Measurements from ENCODE around the gene KIAA0040. TPM values are rescaled to one million over a fixed set of nuclear protein-coding genes. Genes with fewer than 3 reads are reported as not detected.

Gene KIAA0040
- total RNA-seq, 1 experiment from 2014 or later = not detected

DNA sequence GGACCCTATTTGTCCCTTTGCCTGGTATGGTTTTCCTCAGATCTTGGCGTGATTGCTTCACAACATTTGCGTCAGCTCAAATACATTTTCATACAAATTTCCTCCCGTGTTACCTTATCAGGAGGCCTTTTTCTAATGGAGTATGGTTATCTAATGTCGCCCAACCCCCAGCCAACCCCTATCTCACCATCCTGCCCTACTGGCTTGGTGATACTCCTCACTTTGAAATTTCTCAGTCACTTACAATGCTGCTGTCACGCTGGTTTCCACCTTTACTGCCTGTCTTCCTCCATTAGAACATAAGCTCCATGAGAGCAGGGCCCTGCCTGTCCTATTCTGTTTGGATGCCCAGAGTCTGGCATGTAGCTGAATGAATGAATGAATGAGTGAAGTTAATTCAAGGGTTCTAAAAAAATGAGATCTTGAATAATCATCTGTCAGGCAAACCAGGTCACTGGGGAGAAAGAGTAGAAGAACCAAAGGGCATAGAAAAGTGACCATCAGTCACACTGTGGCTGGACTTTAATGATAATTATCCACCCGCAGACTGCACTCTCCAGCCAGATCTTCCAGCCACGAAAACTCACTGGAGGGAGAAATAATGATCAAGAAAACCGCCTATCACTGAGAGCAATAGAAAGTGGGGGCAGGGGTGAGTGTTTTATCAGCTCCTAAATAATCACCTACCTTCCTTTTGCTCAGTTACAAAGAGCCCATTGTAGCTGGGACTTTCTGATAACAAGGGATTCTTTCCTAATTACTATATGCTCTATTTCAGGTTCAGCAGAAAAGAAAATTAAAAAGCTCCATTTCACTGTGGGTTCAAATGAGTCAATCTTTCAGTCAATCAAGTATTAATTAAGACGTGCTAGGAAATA lies 21.3 kb downstream of the KIAA0040 start:
- no peak for DNase-seq (ENCODE audit: low read depth)

DNA sequence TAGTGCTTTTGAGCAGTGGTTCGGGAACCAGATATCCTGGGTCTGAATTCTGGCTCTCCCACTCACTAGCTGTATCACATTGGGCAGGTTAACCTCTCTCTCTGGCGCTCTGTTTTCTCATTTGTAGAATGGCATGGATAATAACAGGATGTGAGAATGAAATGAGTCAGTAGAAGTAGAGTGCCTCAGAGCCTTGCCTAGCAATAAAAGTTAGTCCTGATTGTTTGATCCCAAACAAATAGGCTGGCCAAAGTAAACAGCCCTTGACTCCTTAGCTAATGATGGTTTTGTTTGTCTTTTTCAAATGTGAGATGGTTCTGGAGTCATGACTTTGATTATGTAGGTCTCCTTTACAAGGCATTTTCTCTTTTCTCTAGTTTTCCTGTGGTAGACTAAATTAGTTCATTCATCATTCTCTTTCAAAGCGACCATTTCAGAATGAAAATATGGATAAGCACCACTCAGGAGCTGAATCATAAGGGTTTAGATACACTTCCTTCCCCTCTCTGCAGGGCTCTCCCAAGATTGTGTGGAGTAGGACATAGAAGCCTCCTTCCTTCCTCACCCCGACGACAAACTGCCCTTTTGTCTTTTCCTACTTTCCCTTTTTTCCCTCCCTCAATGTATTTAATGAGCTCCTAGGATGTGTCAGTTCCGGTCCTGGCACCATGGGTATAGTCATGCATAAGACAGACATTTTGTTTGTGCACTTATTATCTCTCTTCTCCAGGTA lies 23.1 kb downstream of the KIAA0040 start:
- no peak for DNase-seq (ENCODE audit: low read depth)

DNA sequence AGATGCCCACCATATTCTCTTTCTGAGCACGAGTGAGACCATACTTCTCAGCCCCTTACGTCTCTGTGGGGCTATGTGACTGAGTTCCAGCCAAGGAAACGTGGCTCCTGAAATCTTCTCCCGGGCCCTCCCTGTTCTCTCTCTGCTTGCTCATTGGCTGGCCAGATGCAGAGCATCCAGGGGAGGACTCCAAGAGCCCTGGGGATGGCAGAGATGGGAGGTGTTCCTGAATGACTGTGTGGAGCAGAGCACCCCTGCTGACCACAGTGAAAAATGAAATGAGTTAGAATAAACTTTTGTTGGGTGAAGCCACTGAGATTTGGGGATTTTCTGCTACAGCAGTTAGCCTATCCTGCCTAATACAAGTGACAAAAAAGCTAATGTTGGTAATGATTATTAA lies 23.8 kb downstream of the KIAA0040 start:
- no peak for DNase-seq (ENCODE audit: low read depth)

- DNase-seq (ENCODE audit: low read depth) = no peak
These were observed 24.7 kb downstream of the KIAA0040 start for GRCh38 chr1:175167861-175168260.

- DNase-seq (ENCODE audit: low read depth) = no peak
These were observed 25.8 kb downstream of the KIAA0040 start for GRCh38 chr1:175166746-175167145.

GRCh38 chr1:175164751-175165150 lies 27.8 kb downstream of the KIAA0040 start:
- no peak for DNase-seq (ENCODE audit: low read depth)

GRCh38 chr1:175163702-175164101 lies 28.9 kb downstream of the KIAA0040 start:
- no peak for DNase-seq (ENCODE audit: low read depth)

- no peak for DNase-seq (ENCODE audit: low read depth)
These were observed 29.6 kb downstream of the KIAA0040 start for GRCh38 chr1:175162955-175163354.

DNA sequence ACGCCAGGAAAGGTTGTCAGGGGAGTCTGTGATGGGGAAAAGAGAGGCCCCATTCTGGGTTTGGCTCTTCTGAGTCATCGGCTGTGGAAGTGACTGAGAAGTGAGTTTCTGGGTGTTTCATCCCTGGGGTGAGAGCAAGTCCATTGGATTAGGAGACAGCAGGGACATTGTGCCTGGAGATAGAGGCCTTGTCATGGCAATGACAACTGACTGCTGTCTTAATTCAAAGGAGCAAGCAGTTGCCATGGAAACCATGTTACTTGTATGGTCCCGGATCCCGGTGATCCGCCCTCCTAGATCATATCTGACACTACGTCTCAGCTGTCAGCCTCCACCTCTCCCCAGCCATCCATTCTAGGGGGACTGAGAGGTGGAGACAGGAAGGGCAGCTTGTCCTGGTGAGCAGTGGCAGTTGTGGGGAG lies 34.4 kb downstream of the KIAA0040 start:
- DNase-seq (ENCODE audit: low read depth) = no peak

DNA sequence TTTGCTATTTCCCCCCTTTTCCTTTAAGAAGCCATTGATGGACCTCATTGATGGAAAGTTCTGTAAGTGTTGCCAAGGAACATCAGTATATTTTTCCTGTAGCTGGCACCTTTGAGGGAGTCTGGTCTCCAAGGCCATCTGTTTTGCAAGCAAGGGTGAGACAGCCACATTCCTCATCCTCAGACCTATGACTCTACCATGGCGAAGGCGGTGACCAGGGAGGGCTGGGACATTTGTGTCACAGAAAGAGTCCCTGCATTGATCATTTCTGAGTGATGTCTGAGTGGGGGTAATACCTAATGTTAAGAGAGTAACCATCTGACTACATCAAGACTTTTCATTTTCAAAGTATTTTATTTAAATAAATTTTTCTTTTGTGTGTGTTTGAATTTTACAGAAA lies 35.4 kb downstream of the KIAA0040 start:
- DNase-seq (ENCODE audit: low read depth) = no peak

DNA sequence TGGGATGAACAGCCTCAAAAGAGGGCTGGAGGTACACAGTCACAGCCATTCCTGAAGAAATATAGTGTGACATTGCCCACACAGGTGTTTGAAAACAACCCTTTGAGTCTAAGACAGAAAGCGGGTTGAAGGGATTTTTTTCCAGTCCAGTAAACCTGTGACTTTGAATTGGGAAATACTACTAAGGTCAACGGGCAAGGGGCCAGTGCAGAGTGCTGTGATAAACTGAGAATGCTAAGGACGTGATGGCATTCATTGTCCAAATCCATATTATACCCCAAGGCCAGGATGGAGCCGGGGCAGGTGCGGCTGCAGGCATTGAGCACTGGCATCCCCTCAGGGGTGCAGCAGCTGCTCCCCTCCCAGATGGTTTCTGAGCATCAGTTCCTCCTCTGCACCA lies 36.6 kb downstream of the KIAA0040 start:
- DNase-seq (ENCODE audit: low read depth) = no peak

DNA sequence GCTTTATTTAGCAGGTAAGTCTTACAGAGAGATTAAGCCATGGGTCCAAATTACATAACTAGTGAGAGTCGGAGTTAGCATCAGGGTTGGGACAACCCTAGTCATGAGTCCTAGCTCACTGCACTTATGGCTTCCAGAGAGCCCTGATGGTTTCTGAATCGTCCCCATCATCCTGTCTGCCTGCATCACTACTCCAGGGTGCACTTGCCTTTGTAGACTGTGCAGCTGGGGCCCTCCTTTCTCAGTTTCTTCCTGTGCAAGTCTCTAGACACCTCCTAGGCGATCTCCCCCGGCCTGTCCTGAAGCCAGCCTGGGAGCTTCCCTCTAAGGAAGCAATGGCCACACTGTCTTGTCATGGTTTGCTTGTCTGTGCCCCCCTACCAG lies 37.1 kb downstream of the KIAA0040 start:
- DNase-seq (ENCODE audit: low read depth) = no peak

DNA sequence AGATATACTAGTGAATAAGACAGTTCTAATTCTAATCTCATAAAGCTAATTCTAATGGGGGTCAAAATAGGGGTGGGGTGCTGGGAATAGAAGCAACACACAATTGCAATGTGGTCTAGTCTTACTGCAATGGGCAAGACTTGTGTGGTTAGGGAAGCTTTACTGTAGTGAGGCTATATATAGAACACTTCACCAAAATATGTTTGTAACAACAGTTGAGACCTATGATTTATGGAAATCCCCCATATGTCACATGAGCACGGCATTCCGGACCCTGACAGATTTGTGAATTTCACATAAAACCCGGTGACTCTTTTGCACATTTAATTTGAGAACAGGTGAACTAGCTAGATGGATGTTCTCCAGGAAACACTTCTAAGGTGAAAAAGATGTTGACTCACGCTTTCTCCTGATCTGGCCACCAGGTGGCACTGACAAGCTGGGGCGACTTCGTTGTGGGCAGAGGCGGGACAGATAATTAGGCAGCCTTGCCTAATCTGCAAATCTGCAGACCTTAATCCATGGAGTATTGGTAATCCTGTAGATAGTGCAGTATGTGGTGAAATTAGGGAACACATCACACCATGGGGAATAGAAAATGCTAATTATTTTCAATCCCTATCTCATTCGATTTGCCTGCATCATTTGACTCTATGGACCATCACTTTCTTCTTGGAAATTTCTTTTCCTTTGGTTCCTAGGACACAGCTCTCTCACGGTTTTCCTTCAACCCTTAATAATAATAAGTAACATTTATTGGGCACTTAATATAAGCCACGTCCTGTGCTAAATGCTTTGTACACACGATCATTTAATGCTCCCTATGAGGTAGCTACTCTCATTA lies 37.7 kb downstream of the KIAA0040 start:
- DNase-seq (ENCODE audit: low read depth) = peak; percentile 18

- DNase-seq (ENCODE audit: low read depth) = peak; percentile 14
These were observed 40.4 kb downstream of the KIAA0040 start for GRCh38 chr1:175152006-175152652.

GRCh38 chr1:175150596-175151319 lies 41.8 kb downstream of the KIAA0040 start:
- DNase-seq (ENCODE audit: low read depth) = peak; percentile 46

DNA sequence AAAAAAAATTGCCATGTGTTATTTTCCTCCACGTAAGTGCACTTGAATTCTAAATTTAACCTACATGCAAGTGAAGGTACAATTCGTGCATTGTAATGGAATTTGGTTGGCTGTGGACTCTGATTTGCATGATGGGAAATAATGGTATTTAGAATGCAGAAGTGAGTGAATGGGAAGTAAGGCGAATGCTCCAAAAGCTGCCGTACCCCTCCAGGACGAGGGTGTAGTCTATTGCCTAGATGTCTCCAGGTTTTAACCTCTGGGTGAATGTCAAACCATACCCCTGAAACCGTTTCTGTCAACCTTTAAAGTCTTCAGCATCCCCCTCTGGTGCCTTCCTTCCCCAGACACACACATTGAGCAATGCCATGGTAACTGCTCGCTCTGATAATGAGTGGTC lies 44.5 kb downstream of the KIAA0040 start:
- DNase-seq (ENCODE audit: low read depth) = no peak

DNA sequence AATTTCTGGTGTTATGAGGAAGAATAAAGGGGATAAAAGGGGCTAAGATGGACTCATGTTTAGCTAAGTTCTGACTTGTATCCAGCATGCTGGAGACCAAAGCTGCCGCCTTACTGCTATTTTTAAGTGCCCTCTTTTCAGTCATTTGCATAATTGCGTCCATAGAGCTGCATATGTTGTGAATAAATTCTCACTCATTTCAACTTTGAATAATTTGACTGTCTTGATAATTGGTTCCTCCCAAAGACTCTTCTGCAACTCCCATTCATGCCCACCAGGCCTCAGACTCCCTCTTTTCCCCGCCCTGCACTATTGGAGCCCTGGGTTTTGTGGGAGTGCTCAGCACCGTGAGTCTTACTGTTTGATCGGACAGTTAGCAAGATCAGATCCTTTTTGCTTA lies 45.0 kb downstream of the KIAA0040 start:
- DNase-seq (ENCODE audit: low read depth) = no peak

DNA sequence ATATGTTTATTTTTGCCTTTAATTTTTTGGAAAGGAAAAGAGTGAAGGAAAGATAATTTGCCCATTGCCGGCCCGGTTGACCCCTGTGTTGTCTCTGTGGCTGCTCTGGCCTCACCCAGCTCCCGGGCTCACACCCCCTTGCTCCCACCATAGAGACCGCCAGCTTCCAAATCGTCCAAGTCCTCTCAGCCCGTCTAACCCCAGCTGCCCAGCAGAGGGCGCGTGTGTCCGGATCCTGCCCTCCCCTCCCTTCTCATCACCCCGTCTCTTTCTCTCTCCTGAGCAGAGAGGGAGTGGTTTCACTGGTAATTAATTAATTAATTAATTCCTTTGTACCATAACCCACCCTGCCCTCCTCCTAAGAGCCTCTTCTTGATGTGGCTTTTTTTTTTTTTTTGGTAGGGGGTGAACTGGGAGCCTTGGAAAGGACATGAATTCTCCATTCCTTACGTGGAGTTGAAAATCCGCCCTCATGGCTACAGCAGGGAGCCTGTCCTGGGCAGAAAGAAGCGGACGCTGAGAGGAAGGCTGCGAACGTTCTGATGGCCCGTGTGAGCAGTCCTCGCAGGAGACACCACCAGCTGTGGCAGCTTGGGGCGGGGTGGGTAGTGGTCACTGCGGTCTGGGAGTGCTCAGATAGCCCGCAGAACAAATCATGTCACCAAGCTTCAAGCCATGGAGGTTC lies 45.9 kb downstream of the KIAA0040 start:
- peak; percentile 49 for DNase-seq (ENCODE audit: low read depth)

DNA sequence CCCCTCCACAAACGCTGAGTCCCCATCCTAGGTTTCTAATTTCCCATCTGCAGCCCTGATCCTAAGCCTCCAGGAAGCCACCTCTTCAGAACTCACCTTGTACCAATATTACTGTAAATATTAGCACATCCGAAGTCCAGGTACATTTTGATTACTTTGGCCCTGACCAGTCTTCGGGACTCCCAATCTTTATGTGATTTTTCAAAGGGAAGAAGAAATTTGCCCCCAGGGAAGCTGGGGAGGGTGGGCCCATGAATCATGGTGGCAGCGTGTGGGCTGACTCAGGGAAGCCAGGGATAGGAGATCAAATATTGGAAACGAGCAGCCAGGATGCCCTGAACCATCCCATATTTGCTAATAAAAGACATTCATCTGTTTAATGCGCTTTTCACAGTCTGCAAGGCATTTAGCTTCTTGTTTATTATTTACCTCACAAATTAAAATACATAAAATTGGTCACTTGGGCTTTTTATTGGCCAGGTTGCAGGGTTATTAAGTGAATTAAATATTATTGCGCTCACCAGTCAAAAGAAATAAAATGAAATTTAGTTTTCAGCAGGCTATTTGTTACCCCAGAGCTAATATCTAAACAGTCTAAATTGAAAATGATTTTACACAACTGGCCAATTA lies 46.6 kb downstream of the KIAA0040 start:
- no peak for DNase-seq (ENCODE audit: low read depth)

- DNase-seq (ENCODE audit: low read depth) = no peak
These were observed 54.0 kb downstream of the KIAA0040 start for GRCh38 chr1:175138579-175138978.

All from LHCN-M2 (cell line).